ENCODE results near the gene MXRA5.
"Not testable (repeated sequence)": the region's sequence is repeated elsewhere in the genome, so short reads cannot be mapped to it uniquely, and the experiment has no call there.

Gene MXRA5

DNA sequence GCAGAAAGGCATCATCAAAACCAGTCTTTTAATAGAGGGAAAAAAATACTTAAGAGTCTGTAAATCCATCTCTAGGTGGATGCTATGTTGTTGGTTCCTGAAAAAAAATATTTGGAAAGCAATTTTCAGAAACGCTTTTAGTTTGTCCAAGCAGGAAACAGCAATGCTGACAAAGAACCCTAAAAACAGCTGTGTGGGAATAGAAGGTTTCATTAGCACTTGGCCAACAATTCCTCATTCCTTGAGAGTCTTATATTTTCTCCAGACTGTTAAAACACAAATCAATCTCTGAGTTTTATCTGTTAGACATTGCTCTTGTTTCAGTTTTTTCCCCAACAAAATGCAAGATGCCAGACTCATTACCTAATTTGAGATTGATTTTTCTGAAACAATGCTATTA, 6.4 kb downstream of the MXRA5 start:
- DNase-seq = no peak

DNA sequence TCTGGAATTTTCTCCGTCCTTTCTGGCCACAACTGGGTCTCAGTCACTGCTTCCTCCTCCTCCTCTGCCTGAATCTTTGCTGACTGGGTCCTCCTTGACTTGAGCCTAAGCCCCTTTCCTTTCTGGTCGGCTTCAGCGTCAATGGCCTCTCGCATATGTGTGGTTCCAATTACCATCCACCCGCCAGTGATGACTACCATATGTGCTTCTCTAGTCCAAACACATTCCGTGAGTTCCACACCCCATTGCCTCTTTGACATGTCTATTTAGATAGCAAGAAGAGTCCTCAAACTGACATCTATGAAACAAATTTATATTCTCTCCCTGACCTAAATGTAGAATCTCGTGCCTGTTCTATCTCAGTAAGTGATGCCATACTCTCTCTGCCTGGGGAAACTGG, 19.8 kb downstream of the MXRA5 start:
- no peak for DNase-seq

GRCh38 chrX:3320471-3321046, 25.9 kb downstream of the MXRA5 start:
- no peak for DNase-seq

DNA sequence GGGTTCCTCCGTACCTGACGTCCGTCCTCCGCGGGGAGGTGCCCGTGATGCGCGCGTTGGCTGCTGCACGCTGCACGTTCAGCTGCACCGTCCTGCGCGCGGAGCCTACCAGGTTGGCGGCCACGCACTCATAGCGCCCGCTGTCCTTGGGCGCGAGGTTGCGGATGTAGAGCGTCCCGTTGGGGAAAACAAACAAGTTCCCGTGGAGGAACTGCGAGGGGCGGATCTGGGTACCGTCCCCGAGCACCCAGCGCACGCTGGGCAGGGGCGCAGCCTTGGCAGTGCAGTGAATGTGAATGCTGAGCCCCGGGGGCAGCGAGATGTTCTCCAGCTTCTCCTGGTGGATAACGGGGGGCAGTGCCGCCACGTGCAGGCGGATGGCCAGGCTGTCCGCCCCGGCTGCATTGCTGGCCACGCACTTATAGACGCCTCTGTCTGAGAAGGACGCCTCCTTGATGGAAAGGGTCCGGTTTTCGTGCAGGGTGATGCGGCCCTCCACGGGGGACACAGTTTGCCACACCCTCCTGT, 29.2 kb downstream of the MXRA5 start:
- no peak for DNase-seq

GRCh38 chrX:3312109-3312508, 34.3 kb downstream of the MXRA5 start:
- DNase-seq = no peak

- no peak for DNase-seq
Measured at GRCh38 chrX:3307881-3308280, 38.6 kb downstream of the MXRA5 start.

DNA sequence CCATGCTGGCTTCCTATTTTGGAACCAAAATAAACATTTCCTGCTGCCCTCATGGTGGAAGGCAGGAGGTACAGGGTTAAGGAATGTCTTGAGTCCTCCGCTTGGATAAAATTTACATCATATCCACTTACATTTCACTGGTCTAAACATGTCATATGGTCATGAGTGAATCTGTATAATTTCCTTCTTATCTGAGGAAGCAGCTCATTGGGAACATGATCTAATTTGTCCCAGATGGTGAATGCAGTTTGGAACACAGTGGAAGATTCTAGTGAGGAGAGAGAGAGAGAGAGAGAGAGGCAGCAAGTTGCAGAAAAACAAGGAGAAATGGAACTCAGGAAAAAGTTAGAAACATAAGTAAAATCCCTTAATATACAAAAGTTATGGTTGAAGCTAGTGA, 46.8 kb downstream of the MXRA5 start:
- no peak for DNase-seq

DNA sequence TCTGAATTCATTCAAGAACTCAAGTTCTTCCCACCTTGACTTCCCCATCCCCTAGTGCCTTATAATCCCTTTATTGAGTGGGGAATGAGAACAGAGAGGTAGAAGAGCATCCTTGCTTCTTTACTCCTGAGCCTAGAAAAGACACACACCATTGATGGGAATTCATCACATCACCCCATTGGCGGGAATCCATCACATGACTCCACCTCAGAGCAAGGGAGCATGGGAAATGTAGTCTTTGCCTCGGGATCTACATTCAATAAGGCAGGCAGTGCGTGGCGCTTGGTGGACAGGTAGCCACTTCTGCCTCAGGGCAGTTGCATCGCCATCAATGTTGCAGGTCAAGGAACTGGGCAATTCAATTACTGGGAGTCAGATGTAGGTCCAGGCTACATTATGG, 50.7 kb downstream of the MXRA5 start:
- no peak for DNase-seq

- DNase-seq = no peak
Measured at GRCh38 chrX:3293251-3293650, 53.2 kb downstream of the MXRA5 start.

- DNase-seq = no peak
Measured at GRCh38 chrX:3290561-3290960, 55.9 kb downstream of the MXRA5 start.

- no peak for DNase-seq
Measured at GRCh38 chrX:3286196-3286945, 60.1 kb downstream of the MXRA5 start.

DNA sequence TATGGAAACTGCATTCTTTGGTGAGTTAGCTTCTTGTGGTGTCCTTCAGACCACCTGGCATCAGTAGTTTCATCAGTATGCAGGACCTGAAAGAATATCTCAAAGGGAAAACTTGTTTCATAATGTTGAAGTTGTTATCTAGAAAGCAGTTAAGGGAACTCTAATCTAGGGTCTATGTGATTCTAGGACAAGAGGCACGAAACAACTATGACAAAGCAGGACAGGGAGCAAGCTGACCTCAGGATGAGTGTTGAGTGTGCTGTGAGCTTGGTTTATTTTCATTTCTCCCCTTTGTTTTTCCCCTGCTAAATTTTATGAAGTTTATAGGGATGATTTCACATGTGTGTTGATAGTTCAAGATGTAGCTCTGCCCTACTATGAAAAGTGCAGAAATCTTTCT, 65.7 kb downstream of the MXRA5 start:
- DNase-seq = no peak

DNA sequence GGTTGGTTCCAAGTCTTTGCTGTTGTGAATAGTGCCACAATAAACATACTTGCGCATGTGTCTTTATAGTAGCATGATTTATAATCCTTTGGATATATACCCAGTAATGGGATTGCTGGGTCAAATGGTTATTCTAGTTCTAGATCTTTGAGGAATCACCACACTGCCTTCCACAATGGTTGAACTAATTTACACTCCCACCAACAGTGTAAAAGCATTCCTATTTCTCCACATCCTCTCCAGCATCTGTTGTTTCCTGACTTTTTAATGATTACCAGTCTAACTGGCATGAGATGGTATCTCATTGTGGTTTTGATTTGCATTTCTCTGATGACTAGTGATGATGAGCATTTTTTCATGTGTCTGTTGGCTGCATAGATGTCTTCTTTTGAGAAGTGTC, 72.8 kb downstream of the MXRA5 start:
- DNase-seq = not testable (repeated sequence)

- DNase-seq = no peak
Measured at GRCh38 chrX:3271834-3272186, 74.6 kb downstream of the MXRA5 start.

DNA sequence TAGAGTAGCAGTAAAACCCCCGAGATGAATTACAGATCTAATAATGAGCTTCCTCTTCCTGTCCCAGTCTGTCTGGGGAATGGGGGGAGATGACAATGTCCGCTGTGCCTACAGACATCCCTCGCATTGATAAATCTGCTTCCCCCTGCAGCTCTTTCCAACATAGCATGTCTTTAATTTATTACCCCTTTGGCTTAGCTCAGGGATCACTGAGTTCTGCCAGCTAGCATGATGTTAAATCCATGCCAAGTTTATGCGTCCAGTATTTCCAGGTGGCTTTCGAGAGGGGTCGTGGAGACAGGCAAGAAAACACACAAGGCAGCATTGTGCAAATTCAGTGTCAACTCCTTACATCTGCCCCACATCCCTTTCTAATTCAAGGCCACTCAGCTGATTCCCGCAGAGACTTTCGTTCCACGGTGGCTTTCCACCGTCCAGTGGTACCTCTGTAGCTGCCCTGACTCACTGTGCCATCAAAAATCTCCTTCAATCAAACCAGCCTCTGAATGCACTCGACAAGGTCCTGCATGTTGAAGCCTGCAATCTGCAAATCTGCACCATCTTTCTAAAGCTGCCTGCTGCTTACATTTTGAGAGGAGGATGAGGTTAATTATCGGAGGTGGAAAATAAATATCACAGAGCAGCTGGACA, 75.1 kb downstream of the MXRA5 start:
- no peak for DNase-seq

DNA sequence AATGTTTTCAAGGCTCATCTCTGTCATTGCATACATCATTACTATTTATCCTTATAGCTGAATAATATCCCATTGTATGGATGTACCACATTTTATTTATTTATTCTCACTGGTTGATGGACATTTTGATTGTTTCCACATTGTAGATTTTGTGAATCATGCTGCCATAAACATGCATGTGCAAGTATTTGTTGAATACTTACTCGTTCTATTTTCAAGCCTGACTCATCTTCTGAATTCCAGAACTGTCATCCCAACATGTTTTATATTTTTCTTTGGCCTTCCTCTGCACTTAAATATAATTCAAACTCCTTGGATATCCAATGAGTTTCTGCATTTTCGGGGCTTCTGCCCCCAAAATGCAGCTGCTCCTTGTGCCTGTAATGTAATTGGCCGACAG, 77.6 kb downstream of the MXRA5 start:
- no peak for DNase-seq

DNA sequence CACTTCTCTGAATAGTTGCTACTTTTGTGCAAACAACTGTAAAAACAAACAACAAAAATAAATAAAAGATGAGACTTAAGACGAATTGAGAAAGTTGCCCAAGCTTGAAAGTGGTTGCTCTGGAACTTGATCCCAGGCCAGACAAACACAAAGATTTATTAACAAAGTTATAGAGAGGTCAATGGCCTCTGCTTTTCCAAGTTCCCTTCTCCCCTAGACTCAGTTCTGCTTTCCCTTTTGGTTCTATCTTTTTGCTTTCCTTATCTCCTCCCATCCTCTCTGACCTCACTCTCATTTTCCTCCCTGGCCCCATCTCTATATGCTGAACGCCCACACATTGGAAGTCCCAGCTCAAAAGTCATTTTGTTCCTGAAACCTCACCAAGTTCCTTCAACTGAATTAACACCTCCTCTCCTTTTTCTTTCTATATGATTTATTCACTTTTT, 82.7 kb downstream of the MXRA5 start:
- DNase-seq = no peak

DNA sequence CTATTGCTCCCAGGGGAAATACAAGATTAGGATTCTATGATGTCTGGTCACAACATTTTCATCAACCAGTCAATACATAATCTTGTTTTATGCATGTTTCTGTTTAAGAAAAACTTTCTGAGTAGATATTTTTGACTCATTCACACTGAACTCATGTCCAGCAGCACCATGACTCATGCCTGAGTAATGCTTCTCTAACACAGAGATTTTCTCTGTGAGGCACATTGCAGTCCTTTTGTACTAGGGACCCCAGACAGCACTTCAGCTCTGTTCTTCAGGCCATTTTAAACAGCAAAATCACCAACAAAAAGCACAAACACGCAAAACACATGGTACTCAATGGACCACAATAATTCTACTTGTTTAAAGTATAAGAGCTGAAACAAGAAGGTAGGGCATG, 83.6 kb downstream of the MXRA5 start:
- DNase-seq = no peak
